K562 (cell line): Measurements from ENCODE around the gene P4HTM. TPM values are rescaled to one million over a fixed set of nuclear protein-coding genes. Genes with fewer than 3 reads are reported as not detected.

ENCODE experiments used
- BDP1 ChIP-seq: IDR thresholded peaks from 3 replicates; pipeline ENCODE4 v1.6.1; 2011; ENCODE audit not compliant: insufficient read length, insufficient read depth
- CCNT2 ChIP-seq: IDR thresholded peaks from 2 replicates; pipeline ENCODE4 v1.6.1; 2011; ENCODE audit warnings: borderline replicate concordance, low read depth, mild to moderate bottlenecking, moderate library complexity, mixed read lengths, low read length; ENCODE audit not compliant: insufficient read length; ENCODE audit errors: extremely low read depth
- HDAC1 ChIP-seq, 2 experiments: fragments of 450-650 bp; IDR thresholded peaks; 2 replicates each; pipeline ENCODE4 v1.6.1; 2016 to 2017; ENCODE audit warnings: inconsistent platforms in 1 of 2, mild to moderate bottlenecking in 1 of 2, moderate library complexity in 1 of 2
- HMGN3 ChIP-seq: IDR thresholded peaks from 2 replicates; pipeline ENCODE4 v1.6.1; 2011; ENCODE audit warnings: borderline replicate concordance, low read depth, mild to moderate bottlenecking, mixed read lengths, low read length; ENCODE audit not compliant: insufficient read length; ENCODE audit errors: extremely low read depth
- JUND ChIP-seq, 2 experiments: IDR thresholded peaks; 2 replicates in 1 of 2; 3 replicates in 1 of 2; pipeline ENCODE4 v1.6.1; 2011; ENCODE audit warnings: borderline replicate concordance in 2 of 2, low read depth in 2 of 2, low read length in 2 of 2, improper control_type of control experiment in 1 of 2, missing biosample characterization in 1 of 2, missing genetic modification characterization in 1 of 2, missing genetic modification reagents in 1 of 2
- KLF13 ChIP-seq: fragments of 450-650 bp; IDR thresholded peaks from 2 replicates; pipeline ENCODE4 v1.6.1; 2016; ENCODE audit warnings: missing genetic modification characterization, low read depth, mild to moderate bottlenecking, missing compliant biosample characterization, moderate library complexity, borderline replicate concordance
- ZFX ChIP-seq: sonication (generic); formaldehyde crosslinking; IDR thresholded peaks from 2 replicates; pipeline ENCODE4 v1.8.0; 2022; ENCODE audit warnings: mild to moderate bottlenecking, missing genetic modification reagents, moderate library complexity
- polyA plus RNA-seq, 8 experiments: library from polyadenylated mRNA; depleted of rRNA in 4 of 8; stranded (reverse) in 5 of 8; unstranded in 3 of 8; fragments of >200 nt; fragmentation: Nextera tagmentation in 2 of 8; fragmentation: Illumina TruSeq in 1 of 8; extraction: Ambion mirVana in 2 of 8; extraction: Trizol in 1 of 8; gene quantifications; 2 replicates each; pipeline versions ENCODE4 v1.2.1 to v1.2.3, GENCODE V29; 2011 to 2014; ENCODE audit warnings: inconsistent platforms in 1 of 8, missing spikeins in 1 of 8
- total RNA-seq, 7 experiments: library from RNA; depleted of rRNA in 6 of 7; stranded (reverse); fragments of >200 nt in 6 of 7; fragmentation: Illumina TruSeq in 2 of 7; extraction: Trizol in 2 of 7; gene quantifications; 2 replicates each; pipeline versions ENCODE4 v1.2.1 to v1.2.3, GENCODE V29; 2011 to 2021; ENCODE audit warnings: low replicate concordance in 1 of 7
- TF ChIP-seq, protein P1 (sequence below): fragments of 200-400 bp; formaldehyde crosslinking; IDR thresholded peaks from 2 replicates; pipeline ENCODE4 v1.6.1; 2017; ENCODE audit warnings: mild to moderate bottlenecking, low read depth, low read length, moderate library complexity
- TF ChIP-seq, protein P2 (sequence below), 3 experiments: fragments of 200-800 bp in 1 of 3; sonication (Bioruptor generic) in 1 of 3; sonication (generic) in 1 of 3; formaldehyde crosslinking in 1 of 3; IDR thresholded peaks; 2 replicates each; pipeline versions ENCODE4 v1.6.1 to v1.8.0; 2016 to 2022; ENCODE audit warnings: mild to moderate bottlenecking in 2 of 3, missing compliant biosample characterization in 2 of 3, missing genetic modification characterization in 2 of 3, missing genetic modification reagents in 1 of 3
- TF ChIP-seq, protein P3 (sequence below): sonication (generic); formaldehyde crosslinking; IDR thresholded peaks from 2 replicates; pipeline ENCODE4 v1.4.0; 2020; ENCODE audit warnings: mild to moderate bottlenecking, missing genetic modification reagents
- TF ChIP-seq, protein P4 (sequence below), 2 experiments: IDR thresholded peaks in 1 of 2; conservative IDR thresholded peaks in 1 of 2; 2 replicates each; pipeline ENCODE4 v1.6.1; 2016; ENCODE audit warnings: low read depth in 2 of 2, mild to moderate bottlenecking in 1 of 2, missing compliant biosample characterization in 1 of 2, missing genetic modification characterization in 1 of 2, moderate library complexity in 1 of 2
- TF ChIP-seq, protein P5 (sequence below), 2 experiments: fragments of 450-650 bp; conservative IDR thresholded peaks; 2 replicates each; pipeline ENCODE4 v1.6.1; 2017; ENCODE audit warnings: mild to moderate bottlenecking in 2 of 2, moderate library complexity in 2 of 2

The P4HTM gene
- total and polyA plus RNA-seq, 9 of the 15 experiments (the other 6 are each of a cell fraction or from before 2014, with no cell fraction given): 0.09 to 0.66 (median 0.25) TPM; not detected in 2

DNA sequence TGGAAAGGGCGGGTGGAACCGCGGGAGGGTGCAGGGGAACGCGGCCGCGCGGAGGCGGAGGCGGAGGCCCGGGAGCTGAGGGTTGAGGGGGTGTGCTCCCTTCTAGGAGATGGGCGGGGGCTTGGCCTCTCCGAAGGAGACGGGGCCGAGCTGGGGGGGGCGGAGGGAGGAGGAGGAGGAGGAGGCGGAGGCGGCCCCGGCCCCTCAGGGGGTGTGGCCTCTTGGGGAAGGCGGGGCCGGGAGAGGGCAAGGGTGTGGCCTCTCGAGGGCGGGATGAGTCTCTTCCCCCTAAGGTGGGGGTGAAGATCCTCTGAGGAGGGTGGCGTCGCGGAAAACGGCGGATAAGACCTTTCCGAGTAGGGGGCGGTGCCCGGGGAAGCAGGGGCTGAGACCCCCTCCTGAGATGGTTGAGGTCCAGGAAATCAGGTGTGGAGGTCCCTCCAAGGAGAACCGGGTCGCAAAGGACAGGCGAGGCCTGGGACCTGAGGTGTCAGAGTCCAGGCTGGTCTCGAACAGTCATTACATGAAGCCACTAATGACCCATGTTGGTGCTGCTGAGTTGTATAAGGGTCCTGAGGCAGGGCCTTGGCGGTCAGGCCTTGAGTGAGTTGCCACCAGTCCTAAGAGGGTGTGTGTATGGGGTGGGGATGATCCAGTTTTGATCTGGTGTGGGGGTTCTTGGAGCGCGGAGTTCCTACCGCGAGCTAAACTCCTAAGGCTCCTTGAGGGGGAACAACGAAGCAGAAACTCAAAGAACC lies 17.9 kb downstream of the P4HTM start (continued):
- TF ChIP-seq KLF13 (tag): no peak
- 0 out of 2 replicates have a peak, but pooled peaks have one; percentile 1 for TF ChIP-seq JUND (IDR thresholded peaks at IDR 0.05; ENCODE audit: borderline replicate concordance, low read depth, low read length)
- no peak; the same call in 2 of the 3 replicates for TF ChIP-seq JUND (tag; IDR thresholded peaks at IDR 0.05; ENCODE audit: borderline replicate concordance, low read depth, low read length)
- TF ChIP-seq ZFX: peak; percentile 13; the same call in 1 of the 2 replicates
- TF ChIP-seq CCNT2: peak; percentile 14
- TF ChIP-seq, protein P1, sequence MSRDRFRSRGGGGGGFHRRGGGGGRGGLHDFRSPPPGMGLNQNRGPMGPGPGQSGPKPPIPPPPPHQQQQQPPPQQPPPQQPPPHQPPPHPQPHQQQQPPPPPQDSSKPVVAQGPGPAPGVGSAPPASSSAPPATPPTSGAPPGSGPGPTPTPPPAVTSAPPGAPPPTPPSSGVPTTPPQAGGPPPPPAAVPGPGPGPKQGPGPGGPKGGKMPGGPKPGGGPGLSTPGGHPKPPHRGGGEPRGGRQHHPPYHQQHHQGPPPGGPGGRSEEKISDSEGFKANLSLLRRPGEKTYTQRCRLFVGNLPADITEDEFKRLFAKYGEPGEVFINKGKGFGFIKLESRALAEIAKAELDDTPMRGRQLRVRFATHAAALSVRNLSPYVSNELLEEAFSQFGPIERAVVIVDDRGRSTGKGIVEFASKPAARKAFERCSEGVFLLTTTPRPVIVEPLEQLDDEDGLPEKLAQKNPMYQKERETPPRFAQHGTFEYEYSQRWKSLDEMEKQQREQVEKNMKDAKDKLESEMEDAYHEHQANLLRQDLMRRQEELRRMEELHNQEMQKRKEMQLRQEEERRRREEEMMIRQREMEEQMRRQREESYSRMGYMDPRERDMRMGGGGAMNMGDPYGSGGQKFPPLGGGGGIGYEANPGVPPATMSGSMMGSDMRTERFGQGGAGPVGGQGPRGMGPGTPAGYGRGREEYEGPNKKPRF: no peak
- TF ChIP-seq HMGN3: peak; percentile 49
- TF ChIP-seq, protein P2, sequence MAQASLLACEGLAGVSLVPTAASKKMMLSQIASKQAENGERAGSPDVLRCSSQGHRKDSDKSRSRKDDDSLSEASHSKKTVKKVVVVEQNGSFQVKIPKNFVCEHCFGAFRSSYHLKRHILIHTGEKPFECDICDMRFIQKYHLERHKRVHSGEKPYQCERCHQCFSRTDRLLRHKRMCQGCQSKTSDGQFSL (CRISPR knock-in tag; IDR thresholded peaks at IDR 0.05): peak; percentile 82
- TF ChIP-seq, protein P2 (tag; IDR thresholded peaks at IDR 0.05): peak in 1 of 2 experiments; percentile 85; a peak in 2 of 4 replicates
- TF ChIP-seq, protein P3, sequence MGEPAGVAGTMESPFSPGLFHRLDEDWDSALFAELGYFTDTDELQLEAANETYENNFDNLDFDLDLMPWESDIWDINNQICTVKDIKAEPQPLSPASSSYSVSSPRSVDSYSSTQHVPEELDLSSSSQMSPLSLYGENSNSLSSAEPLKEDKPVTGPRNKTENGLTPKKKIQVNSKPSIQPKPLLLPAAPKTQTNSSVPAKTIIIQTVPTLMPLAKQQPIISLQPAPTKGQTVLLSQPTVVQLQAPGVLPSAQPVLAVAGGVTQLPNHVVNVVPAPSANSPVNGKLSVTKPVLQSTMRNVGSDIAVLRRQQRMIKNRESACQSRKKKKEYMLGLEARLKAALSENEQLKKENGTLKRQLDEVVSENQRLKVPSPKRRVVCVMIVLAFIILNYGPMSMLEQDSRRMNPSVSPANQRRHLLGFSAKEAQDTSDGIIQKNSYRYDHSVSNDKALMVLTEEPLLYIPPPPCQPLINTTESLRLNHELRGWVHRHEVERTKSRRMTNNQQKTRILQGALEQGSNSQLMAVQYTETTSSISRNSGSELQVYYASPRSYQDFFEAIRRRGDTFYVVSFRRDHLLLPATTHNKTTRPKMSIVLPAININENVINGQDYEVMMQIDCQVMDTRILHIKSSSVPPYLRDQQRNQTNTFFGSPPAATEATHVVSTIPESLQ (CRISPR knock-in tag): no peak
- 0 out of 4 replicates have a peak, but pooled peaks of 1 of the 2 experiments have one; percentile 29 for TF ChIP-seq HDAC1 (IDR thresholded peaks at IDR 0.05)
- TF ChIP-seq, protein P4, sequence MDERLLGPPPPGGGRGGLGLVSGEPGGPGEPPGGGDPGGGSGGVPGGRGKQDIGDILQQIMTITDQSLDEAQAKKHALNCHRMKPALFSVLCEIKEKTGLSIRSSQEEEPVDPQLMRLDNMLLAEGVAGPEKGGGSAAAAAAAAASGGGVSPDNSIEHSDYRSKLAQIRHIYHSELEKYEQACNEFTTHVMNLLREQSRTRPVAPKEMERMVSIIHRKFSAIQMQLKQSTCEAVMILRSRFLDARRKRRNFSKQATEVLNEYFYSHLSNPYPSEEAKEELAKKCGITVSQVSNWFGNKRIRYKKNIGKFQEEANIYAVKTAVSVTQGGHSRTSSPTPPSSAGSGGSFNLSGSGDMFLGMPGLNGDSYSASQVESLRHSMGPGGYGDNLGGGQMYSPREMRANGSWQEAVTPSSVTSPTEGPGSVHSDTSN (CRISPR knock-in tag; IDR thresholded peaks at IDR 0.05; ENCODE audit: low read depth): no peak
- TF ChIP-seq, protein P4 (tag; conservative IDR thresholded peaks at IDR 0.05; ENCODE audit: low read depth): no peak
- no peak for TF ChIP-seq BDP1
- TF ChIP-seq, protein P5, sequence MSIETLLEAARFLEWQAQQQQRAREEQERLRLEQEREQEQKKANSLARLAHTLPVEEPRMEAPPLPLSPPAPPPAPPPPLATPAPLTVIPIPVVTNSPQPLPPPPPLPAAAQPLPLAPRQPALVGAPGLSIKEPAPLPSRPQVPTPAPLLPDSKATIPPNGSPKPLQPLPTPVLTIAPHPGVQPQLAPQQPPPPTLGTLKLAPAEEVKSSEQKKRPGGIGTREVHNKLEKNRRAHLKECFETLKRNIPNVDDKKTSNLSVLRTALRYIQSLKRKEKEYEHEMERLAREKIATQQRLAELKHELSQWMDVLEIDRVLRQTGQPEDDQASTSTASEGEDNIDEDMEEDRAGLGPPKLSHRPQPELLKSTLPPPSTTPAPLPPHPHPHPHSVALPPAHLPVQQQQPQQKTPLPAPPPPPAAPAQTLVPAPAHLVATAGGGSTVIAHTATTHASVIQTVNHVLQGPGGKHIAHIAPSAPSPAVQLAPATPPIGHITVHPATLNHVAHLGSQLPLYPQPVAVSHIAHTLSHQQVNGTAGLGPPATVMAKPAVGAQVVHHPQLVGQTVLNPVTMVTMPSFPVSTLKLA (conservative IDR thresholded peaks at IDR 0.05): peak; percentile 3 to 23; a peak in 1 of 4 replicates
